B cell (primary cell): Measurements from ENCODE around the gene LSM14B. TPM values are rescaled to one million over a fixed set of nuclear protein-coding genes. Genes with fewer than 3 reads are reported as not detected.
A peak's percentile ranks its signal among the peaks of the same experiment; 100 is the strongest.

Experiments used
- ATAC-seq: fragments of 200-7000 bp; cut with Tn5 transposase; one replicate; pipeline ENCODE4 v1.10.0; 2021; ENCODE audit warnings: low read depth, mild to moderate bottlenecking, moderate number of reproducible peaks, moderate library complexity
- CTCF ChIA-PET: fragments of 350-600 bp; sonication (Branson Sonifier 250); formaldehyde crosslinking; loops from one replicate; lab custom pipeline; 2021; ENCODE audit warnings: antibody characterized with exemption, inconsistent platforms; lab: Charles Lee
- POLR2A ChIA-PET: fragments of 350-600 bp; sonication (Branson Sonifier 250); formaldehyde crosslinking; loops from one replicate; lab custom pipeline; 2021; ENCODE audit warnings: antibody characterized with exemption; lab: Charles Lee
- DNase-seq: peaks from one replicate; pipeline ENCODE4 v3.0.0; 2013
- H2AFZ ChIP-seq: 2 replicates; pipeline ENCODE4 v1.6.1; 2012; ENCODE audit warnings: mild to moderate bottlenecking, low read depth, low read length; ENCODE audit not compliant: insufficient read depth, poor library complexity, severe bottlenecking
- H3K27ac ChIP-seq, 2 donors: 1 replicate in 1 of 2; 2 replicates in 1 of 2; pipeline ENCODE4 v1.5.1; 2012 to 2013; ENCODE audit warnings: low read length in 2 of 2, mild to moderate bottlenecking in 2 of 2, moderate library complexity in 1 of 2
- H3K27me3 ChIP-seq, 4 experiments: fragments of 200-600 bp in 1 of 4; sonication (generic) in 1 of 4; replicated peaks in 1 of 4; 1 replicate in 2 of 4; 2 replicates in 2 of 4; pipeline versions ENCODE4 v1.6.1 to v1.7.0; 2013 to 2016; ENCODE audit warnings: low read length in 3 of 4, mild to moderate bottlenecking in 2 of 4, mixed read lengths in 1 of 4, moderate library complexity in 1 of 4; ENCODE audit not compliant: insufficient read depth in 4 of 4, control insufficient read depth in 3 of 4; ENCODE audit errors: control extremely low read depth in 1 of 4
- H3K36me3 ChIP-seq, 2 experiments: replicated peaks in 1 of 2; 1 replicate in 1 of 2; 2 replicates in 1 of 2; pipeline versions ENCODE4 v1.6.1 to v1.7.1; 2013; ENCODE audit warnings: low read length in 1 of 2; ENCODE audit not compliant: insufficient read depth in 2 of 2, control insufficient read depth in 1 of 2; ENCODE audit errors: control extremely low read depth in 1 of 2, extremely low read depth in 1 of 2
- H3K4me1 ChIP-seq, 2 donors: fragments of 200-600 bp in 1 of 2; sonication (generic) in 1 of 2; 1 replicate in 1 of 2; 2 replicates in 1 of 2; pipeline versions ENCODE4 v1.5.1 to v1.6.1; 2013 to 2017; ENCODE audit warnings: low read length in 2 of 2; ENCODE audit not compliant: control insufficient read depth in 2 of 2, insufficient read depth in 2 of 2
- H3K4me2 ChIP-seq: replicated peaks from 2 replicates; pipeline ENCODE3; 2012; ENCODE audit warnings: mild to moderate bottlenecking, low read depth, low read length; ENCODE audit not compliant: poor library complexity, severe bottlenecking
- H3K4me3 ChIP-seq, 5 experiments: fragments of 200-600 bp in 1 of 5; sonication (generic) in 1 of 5; 1 replicate in 3 of 5; 2 replicates in 2 of 5; pipeline versions ENCODE4 v1.5.1 to v1.7.0; 2011 to 2016; ENCODE audit warnings: low read length in 4 of 5, mild to moderate bottlenecking in 4 of 5, low read depth in 2 of 5, control low read depth in 1 of 5, moderate library complexity in 1 of 5; ENCODE audit not compliant: insufficient read depth in 1 of 5; ENCODE audit errors: control extremely low read depth in 1 of 5, extremely low read depth in 1 of 5
- H3K79me2 ChIP-seq: fragments of 200-600 bp; sonication (generic); one replicate; pipeline ENCODE4 v1.6.0; 2016; ENCODE audit warnings: low read length; ENCODE audit not compliant: control insufficient read depth, insufficient read depth
- H3K9ac ChIP-seq: fragments of 200-600 bp; sonication (generic); 2 replicates; pipeline ENCODE4 v1.6.1; 2017; ENCODE audit warnings: mild to moderate bottlenecking, low read length, moderate library complexity
- H3K9me3 ChIP-seq, 3 donors: one replicate each; pipeline versions ENCODE4 v1.6.1 to v1.7.1; 2013; ENCODE audit warnings: low read length in 2 of 3; ENCODE audit not compliant: control insufficient read depth in 2 of 3, insufficient read depth in 1 of 3; ENCODE audit errors: control extremely low read depth in 1 of 3
- H4K20me1 ChIP-seq: 2 replicates; pipeline ENCODE4 v1.6.0; 2012; ENCODE audit warnings: mild to moderate bottlenecking, low read length; ENCODE audit not compliant: insufficient read depth, control insufficient read depth, poor library complexity, severe bottlenecking
- H3K27ac Mint-ChIP-seq: one replicate; pipeline ENCODE4 v1.8.0; 2021; ENCODE audit warnings: mixed read lengths
- H3K27me3 Mint-ChIP-seq: one replicate; pipeline ENCODE4 v1.8.0; 2021; ENCODE audit warnings: mixed read lengths
- H3K4me1 Mint-ChIP-seq: one replicate; pipeline ENCODE4 v1.8.0; 2021; ENCODE audit warnings: mixed read lengths
- H3K4me3 Mint-ChIP-seq: one replicate; pipeline ENCODE4 v1.8.0; 2021; ENCODE audit warnings: mixed read lengths
- H3K9me3 Mint-ChIP-seq: one replicate; pipeline ENCODE4 v1.8.0; 2022; ENCODE audit warnings: mixed read lengths; ENCODE audit not compliant: insufficient read depth
- CTCF ChIP-seq: fragments of 200-600 bp; IDR thresholded peaks from one replicate; pipeline ENCODE4 v1.8.0; 2022; ENCODE audit warnings: antibody characterized with exemption, mild to moderate bottlenecking
- EZH2 ChIP-seq: IDR thresholded peaks from 2 replicates; pipeline ENCODE4 v1.6.1; 2012; ENCODE audit warnings: borderline replicate concordance, low read depth, mild to moderate bottlenecking, moderate library complexity, low read length; ENCODE audit not compliant: insufficient read depth, poor library complexity, severe bottlenecking
- WGBS: methylation state at CpG from one replicate; pipeline ENCODE4 v1.1.5; 2013; ENCODE audit warnings: missing lambda C conversion rate; ENCODE audit not compliant: insufficient coverage; 5-methylcytosine and 5-hydroxymethylcytosine counted together
- intact Hi-C: fragments of 100-400 bp; cut with micrococcal nuclease; formaldehyde crosslinking; loops from one replicate; pipeline ENCODE4 v1.10.0; 2022
- polyA plus RNA-seq: library from polyadenylated mRNA; depleted of rRNA; stranded (reverse); fragments of >200 nt; gene quantifications from 2 replicates; pipeline ENCODE4 v1.2.3, GENCODE V29; 2012
- total RNA-seq, 2 donors: library from RNA; stranded (reverse); fragments of 120-200 nt in 1 of 2; gene quantifications; 1 replicate in 1 of 2; 2 replicates in 1 of 2; pipeline versions ENCODE4 v1.2.3 to v1.2.4, GENCODE V29; 2013 to 2022

LSM14B gene
- total and polyA plus RNA-seq, 2 donors (not counting 1 experiment from before 2014, with no cell fraction given) = 26.8 to 52.8 TPM

DNA sequence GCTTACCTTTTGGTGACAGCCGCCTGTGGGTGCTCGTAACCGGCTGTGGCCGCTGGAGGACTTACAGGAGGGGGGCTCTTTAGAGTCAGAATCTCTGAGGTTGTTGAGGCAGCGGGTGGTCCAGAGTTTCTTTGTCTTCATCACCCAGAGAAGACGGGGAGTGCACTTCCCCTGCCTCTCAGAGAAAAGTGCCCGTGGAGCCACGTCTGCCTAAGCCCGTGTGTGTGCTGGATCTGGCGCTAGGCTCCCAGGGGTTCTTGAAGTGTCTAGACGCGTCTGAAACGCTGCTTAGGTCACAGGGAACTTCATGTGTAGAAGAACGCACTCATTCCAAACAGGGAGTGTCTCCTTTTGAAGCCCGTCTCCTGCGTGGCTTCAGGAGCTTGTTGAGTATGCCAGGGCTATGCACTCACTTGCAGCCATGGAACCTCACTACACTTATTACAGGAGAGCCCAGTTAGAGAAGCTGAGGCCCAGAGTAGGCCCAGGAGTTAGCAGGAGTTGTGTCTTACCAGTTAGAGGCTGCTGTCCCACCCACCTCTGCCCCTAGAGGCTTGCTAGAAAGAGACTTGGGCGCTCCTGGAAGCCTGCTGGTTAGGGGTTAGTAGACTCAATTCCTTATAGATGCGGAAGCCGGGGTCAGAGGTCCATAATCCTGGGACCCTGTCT is 1.3 kb downstream of the LSM14B start:
- CTCF ChIA-PET = interaction anchor here (0.5 to 2.1 kb wide), 4 partner anchors 12 to 113 kb away, joined by 3 to 11 read pairs (median 4); no protein-coding TSS in a partner anchor
- Histone ChIP-seq H3K79me2 (peaks cover 50% of the 10 kb centered on the region), H3K4me1 (peaks cover 13 to 18% of the 10 kb centered on the region in 2 donors), H4K20me1 (peaks cover 43% of the 10 kb centered on the region), H3K27ac (no peak overlapping the region), H3K4me3 (peak overlapping the region in 4 of 5 experiments; percentile 44 to 72 (median 65)), H3K9me3 (peaks cover 0 to 2% (median 0%) of the 10 kb centered on the region in 3 donors), H3K27me3 (no peaks in the 10 kb centered on the region), H3K36me3 (peaks cover 0 to 33% of the 10 kb centered on the region in 2 experiments), H3K9ac (peak overlapping the region; percentile 54), H3K4me2 (peak overlapping the region; percentile 86), H2AFZ (peak overlapping the region; percentile 63)
- DNase-seq (no peak), ATAC-seq (no peak)
- no peak for TF ChIP-seq EZH2
- no peak for TF ChIP-seq CTCF
- H3K27me3 Mint-ChIP-seq = no peaks in the 10 kb centered on the region
- H3K27ac Mint-ChIP-seq = peak overlapping the region; percentile 63
- 55% methylated on average over 17 of the region's 19 CpGs for WGBS
- H3K4me3 Mint-ChIP-seq = peak overlapping the region; percentile 85
- intact Hi-C loops = loop anchor here (2.0 to 10.0 kb wide), 3 partner anchors 59 to 854 kb away; partner anchors contain the start of genes MTG2 and RPS21
- POLR2A ChIA-PET = interaction anchor here (0.5 to 3.3 kb wide), 3 partner anchors 20 to 179 kb away, joined by 3 to 21 read pairs (median 3); partner anchors contain the start of genes PSMA7, SS18L1 and TAF4
- H3K4me1 Mint-ChIP-seq = peaks cover 24% of the 10 kb centered on the region
- no peaks in the 10 kb centered on the region for H3K9me3 Mint-ChIP-seq

GRCh38 chr20:62126141-62126540 is 3.9 kb downstream of the LSM14B start:
- Histone ChIP-seq H3K9me3 (no peaks in the 10 kb centered on the region), H3K27me3 (no peaks in the 10 kb centered on the region), H3K9ac (no peak overlapping the region), H2AFZ (no peak overlapping the region), H3K4me2 (no peak overlapping the region), H3K27ac (no peak overlapping the region), H3K79me2 (peaks cover 68% of the 10 kb centered on the region), H3K4me1 (peaks cover 17 to 30% of the 10 kb centered on the region in 2 donors), H3K36me3 (peaks cover 0 to 58% of the 10 kb centered on the region in 2 experiments), H4K20me1 (peaks cover 54% of the 10 kb centered on the region), H3K4me3 (no peak overlapping the region)
- no peaks in the 10 kb centered on the region for H3K9me3 Mint-ChIP-seq
- TF ChIP-seq EZH2 (no peak), CTCF (no peak)
- no peak overlapping the region for H3K4me3 Mint-ChIP-seq
- DNase-seq (no peak), ATAC-seq (no peak)
- CTCF ChIA-PET = interaction anchor here (2.1 to 2.3 kb wide), 3 partner anchors 10 to 115 kb away, joined by 6 to 10 read pairs (median 9); no protein-coding TSS in a partner anchor
- peaks cover 33% of the 10 kb centered on the region for H3K4me1 Mint-ChIP-seq
- no peak overlapping the region for H3K27ac Mint-ChIP-seq
- 99% methylated on average over 20 of the region's 20 CpGs for WGBS
- no peaks in the 10 kb centered on the region for H3K27me3 Mint-ChIP-seq
- POLR2A ChIA-PET = no interaction called here
- intact Hi-C loops = loop anchor here (10.0 kb wide), 1 partner anchor 259 kb away; the partner anchor contains the start of gene RPS21
